ENCODE results near the gene DDX25. TPM values are rescaled to one million over a fixed set of nuclear protein-coding genes. Genes with fewer than 3 reads are reported as not detected.

DDX25 gene
- total and polyA plus RNA-seq, 9 of the 15 experiments (the other 6 are each of a cell fraction or from before 2014, with no cell fraction given), result not detected

DNA sequence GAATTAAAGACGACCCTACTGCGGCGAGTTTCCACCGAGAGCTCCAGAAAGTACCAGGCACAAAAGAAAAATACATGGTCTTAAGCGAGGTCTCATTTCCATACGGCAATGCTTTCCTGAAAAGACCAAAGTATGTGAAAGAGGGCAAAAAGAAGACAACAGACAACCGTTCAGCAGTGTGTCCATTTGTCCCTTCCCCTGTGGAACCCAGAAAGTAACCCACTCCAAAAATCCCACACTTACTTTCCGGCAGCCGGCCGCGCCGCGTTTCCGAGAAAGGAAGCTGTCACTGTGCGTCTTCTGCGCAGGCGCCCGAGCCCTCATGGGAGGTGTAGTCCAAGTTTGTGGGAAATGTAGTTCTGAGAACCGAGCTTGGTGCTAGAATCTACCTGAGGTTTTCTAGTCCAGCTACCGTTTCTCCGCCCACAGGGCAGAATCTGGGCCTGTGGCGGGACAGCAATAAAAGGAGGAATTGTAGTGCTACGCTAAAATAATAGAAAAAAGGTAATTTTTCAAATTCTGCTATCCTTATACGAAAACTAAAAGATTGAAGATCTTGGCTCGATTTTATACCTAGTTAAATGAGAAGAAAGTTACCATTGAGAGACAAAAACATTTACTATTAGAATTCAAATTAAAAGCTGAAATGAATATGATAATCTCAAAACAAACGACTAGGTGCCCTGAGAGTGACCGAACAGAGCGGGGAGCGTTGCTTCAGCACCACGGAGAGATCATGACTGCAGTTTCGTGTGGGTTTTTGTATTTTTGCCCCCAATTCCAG lies 1.2 kb upstream of the DDX25 start, which contains the start of gene PUS3 (continued):
- TF ChIP-seq, protein P1, sequence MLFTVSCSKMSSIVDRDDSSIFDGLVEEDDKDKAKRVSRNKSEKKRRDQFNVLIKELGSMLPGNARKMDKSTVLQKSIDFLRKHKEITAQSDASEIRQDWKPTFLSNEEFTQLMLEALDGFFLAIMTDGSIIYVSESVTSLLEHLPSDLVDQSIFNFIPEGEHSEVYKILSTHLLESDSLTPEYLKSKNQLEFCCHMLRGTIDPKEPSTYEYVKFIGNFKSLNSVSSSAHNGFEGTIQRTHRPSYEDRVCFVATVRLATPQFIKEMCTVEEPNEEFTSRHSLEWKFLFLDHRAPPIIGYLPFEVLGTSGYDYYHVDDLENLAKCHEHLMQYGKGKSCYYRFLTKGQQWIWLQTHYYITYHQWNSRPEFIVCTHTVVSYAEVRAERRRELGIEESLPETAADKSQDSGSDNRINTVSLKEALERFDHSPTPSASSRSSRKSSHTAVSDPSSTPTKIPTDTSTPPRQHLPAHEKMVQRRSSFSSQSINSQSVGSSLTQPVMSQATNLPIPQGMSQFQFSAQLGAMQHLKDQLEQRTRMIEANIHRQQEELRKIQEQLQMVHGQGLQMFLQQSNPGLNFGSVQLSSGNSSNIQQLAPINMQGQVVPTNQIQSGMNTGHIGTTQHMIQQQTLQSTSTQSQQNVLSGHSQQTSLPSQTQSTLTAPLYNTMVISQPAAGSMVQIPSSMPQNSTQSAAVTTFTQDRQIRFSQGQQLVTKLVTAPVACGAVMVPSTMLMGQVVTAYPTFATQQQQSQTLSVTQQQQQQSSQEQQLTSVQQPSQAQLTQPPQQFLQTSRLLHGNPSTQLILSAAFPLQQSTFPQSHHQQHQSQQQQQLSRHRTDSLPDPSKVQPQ (CRISPR knock-in tag; IDR thresholded peaks at IDR 0.05; ENCODE audit: borderline replicate concordance), result no peak
- TF ChIP-seq, protein P2, sequence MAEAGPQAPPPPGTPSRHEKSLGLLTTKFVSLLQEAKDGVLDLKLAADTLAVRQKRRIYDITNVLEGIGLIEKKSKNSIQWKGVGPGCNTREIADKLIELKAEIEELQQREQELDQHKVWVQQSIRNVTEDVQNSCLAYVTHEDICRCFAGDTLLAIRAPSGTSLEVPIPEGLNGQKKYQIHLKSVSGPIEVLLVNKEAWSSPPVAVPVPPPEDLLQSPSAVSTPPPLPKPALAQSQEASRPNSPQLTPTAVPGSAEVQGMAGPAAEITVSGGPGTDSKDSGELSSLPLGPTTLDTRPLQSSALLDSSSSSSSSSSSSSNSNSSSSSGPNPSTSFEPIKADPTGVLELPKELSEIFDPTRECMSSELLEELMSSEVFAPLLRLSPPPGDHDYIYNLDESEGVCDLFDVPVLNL (CRISPR knock-in tag; IDR thresholded peaks at IDR 0.05; ENCODE audit: low read depth), result no peak
- TF ChIP-seq CBFA2T2 (conservative IDR thresholded peaks at IDR 0.05) (no peak), OTX1 (CRISPR knock-in tag; IDR thresholded peaks at IDR 0.05) (no peak), POLR3G (IDR thresholded peaks at IDR 0.05; ENCODE audit: extremely low read depth, insufficient read length, insufficient replicate concordance) (no peak), BRF1 (IDR thresholded peaks at IDR 0.05; ENCODE audit: borderline replicate concordance, extremely low read depth, insufficient read length) (no peak), CBX1 (IDR thresholded peaks at IDR 0.05; ENCODE audit: low read depth) (no peak), ZNF79 (CRISPR knock-in tag; IDR thresholded peaks at IDR 0.05; ENCODE audit: low read depth) (no peak), HNRNPUL1 (IDR thresholded peaks at IDR 0.05; ENCODE audit: low read length) (no peak)
- TF ChIP-seq, protein P3, sequence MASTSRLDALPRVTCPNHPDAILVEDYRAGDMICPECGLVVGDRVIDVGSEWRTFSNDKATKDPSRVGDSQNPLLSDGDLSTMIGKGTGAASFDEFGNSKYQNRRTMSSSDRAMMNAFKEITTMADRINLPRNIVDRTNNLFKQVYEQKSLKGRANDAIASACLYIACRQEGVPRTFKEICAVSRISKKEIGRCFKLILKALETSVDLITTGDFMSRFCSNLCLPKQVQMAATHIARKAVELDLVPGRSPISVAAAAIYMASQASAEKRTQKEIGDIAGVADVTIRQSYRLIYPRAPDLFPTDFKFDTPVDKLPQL (IDR thresholded peaks at IDR 0.05; ENCODE audit: extremely low read depth, insufficient read length), result no peak
- TF ChIP-seq, protein P4, sequence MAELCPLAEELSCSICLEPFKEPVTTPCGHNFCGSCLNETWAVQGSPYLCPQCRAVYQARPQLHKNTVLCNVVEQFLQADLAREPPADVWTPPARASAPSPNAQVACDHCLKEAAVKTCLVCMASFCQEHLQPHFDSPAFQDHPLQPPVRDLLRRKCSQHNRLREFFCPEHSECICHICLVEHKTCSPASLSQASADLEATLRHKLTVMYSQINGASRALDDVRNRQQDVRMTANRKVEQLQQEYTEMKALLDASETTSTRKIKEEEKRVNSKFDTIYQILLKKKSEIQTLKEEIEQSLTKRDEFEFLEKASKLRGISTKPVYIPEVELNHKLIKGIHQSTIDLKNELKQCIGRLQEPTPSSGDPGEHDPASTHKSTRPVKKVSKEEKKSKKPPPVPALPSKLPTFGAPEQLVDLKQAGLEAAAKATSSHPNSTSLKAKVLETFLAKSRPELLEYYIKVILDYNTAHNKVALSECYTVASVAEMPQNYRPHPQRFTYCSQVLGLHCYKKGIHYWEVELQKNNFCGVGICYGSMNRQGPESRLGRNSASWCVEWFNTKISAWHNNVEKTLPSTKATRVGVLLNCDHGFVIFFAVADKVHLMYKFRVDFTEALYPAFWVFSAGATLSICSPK (IDR thresholded peaks at IDR 0.05; ENCODE audit: borderline replicate concordance), result no peak
- TF ChIP-seq, protein P5, sequence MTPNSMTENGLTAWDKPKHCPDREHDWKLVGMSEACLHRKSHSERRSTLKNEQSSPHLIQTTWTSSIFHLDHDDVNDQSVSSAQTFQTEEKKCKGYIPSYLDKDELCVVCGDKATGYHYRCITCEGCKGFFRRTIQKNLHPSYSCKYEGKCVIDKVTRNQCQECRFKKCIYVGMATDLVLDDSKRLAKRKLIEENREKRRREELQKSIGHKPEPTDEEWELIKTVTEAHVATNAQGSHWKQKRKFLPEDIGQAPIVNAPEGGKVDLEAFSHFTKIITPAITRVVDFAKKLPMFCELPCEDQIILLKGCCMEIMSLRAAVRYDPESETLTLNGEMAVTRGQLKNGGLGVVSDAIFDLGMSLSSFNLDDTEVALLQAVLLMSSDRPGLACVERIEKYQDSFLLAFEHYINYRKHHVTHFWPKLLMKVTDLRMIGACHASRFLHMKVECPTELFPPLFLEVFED (CRISPR knock-in tag; conservative IDR thresholded peaks at IDR 0.05), result no peak
- TF ChIP-seq, protein P6, sequence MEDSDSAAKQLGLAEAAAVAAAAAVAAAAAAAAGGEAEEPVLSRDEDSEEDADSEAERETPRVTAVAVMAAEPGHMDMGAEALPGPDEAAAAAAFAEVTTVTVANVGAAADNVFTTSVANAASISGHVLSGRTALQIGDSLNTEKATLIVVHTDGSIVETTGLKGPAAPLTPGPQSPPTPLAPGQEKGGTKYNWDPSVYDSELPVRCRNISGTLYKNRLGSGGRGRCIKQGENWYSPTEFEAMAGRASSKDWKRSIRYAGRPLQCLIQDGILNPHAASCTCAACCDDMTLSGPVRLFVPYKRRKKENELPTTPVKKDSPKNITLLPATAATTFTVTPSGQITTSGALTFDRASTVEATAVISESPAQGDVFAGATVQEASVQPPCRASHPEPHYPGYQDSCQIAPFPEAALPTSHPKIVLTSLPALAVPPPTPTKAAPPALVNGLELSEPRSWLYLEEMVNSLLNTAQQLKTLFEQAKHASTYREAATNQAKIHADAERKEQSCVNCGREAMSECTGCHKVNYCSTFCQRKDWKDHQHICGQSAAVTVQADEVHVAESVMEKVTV (CRISPR knock-in tag; IDR thresholded peaks at IDR 0.05), result no peak
- TF ChIP-seq, protein P7, sequence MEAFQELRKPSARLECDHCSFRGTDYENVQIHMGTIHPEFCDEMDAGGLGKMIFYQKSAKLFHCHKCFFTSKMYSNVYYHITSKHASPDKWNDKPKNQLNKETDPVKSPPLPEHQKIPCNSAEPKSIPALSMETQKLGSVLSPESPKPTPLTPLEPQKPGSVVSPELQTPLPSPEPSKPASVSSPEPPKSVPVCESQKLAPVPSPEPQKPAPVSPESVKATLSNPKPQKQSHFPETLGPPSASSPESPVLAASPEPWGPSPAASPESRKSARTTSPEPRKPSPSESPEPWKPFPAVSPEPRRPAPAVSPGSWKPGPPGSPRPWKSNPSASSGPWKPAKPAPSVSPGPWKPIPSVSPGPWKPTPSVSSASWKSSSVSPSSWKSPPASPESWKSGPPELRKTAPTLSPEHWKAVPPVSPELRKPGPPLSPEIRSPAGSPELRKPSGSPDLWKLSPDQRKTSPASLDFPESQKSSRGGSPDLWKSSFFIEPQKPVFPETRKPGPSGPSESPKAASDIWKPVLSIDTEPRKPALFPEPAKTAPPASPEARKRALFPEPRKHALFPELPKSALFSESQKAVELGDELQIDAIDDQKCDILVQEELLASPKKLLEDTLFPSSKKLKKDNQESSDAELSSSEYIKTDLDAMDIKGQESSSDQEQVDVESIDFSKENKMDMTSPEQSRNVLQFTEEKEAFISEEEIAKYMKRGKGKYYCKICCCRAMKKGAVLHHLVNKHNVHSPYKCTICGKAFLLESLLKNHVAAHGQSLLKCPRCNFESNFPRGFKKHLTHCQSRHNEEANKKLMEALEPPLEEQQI (IDR thresholded peaks at IDR 0.05), result no peak

Data from K562 (cell line).